ENCODE measurements around the gene MAL.

DNA sequence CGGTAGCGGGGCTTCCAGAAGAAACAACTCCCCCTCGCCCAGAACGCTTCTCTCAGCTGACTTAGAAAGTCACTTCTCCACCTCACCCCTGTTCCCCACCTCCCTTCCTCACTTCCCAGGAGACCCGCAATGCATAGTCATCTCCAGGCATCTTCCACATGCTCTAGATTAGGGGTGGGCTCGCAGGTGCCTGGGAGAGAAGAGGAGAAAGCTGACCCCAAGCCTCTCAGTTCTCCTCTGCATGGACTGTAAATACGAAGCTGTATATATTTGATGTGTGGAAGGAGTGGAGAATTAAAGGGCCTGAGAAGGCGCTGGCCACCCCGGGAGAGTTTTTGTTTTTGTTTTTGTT, 1.8 kb downstream of the MAL start:
- TF ChIP-seq POLR2AphosphoS5 (IDR thresholded peaks at IDR 0.05; ENCODE audit: low read depth, low read length): no peak
- TF ChIP-seq POLR2A (IDR thresholded peaks at IDR 0.05; ENCODE audit: low read depth, low read length): no peak

Measured in GM12892 (cell line).